IMR-90 (cell line): ENCODE results near the gene MREG.

Experiments
- CTCF ChIP-seq: conservative IDR thresholded peaks from 2 replicates; pipeline ENCODE4 v1.5.1; 2012; ENCODE audit warnings: mild to moderate bottlenecking, low read depth, low read length, improper control_type of control experiment
- MAFK ChIP-seq: IDR thresholded peaks from 2 replicates; pipeline ENCODE4 v1.6.1; 2012; ENCODE audit warnings: low read depth, low read length, improper control_type of control experiment
- POLR2A ChIP-seq: IDR thresholded peaks from 2 replicates; pipeline ENCODE4 v1.6.1; 2012; ENCODE audit warnings: mild to moderate bottlenecking, low read depth, low read length
- RAD21 ChIP-seq: IDR thresholded peaks from 2 replicates; pipeline ENCODE4 v1.6.1; 2012; ENCODE audit warnings: low read length, improper control_type of control experiment

- no peak for TF ChIP-seq CTCF
- no peak for TF ChIP-seq RAD21
- TF ChIP-seq MAFK, result no peak
- no peak for TF ChIP-seq POLR2A
These were observed 93.6 kb downstream of the MREG start for GRCh38 chr2:215919624-215920243.
